ENCODE data around the gene CCPG1.
"Not testable (repeated sequence)": the region's sequence is repeated elsewhere in the genome, so short reads cannot be mapped to it uniquely, and the experiment has no call there.

Gene CCPG1

GRCh38 chr15:55408012-55408928 lies at the start of gene CCPG1, which contains the start of gene PIERCE2:
CCPG1 (minus strand) TSS chr15:55408359; CDS start chr15:55389424, 18,935 bp downstream.
PIERCE2 (plus strand) TSS chr15:55408495; CDS start chr15:55408769, 274 bp downstream.
- peak; percentile 55 for DNase-seq (ENCODE audit: low read depth)

GRCh38 chr15:55457401-55458022 lies 49.4 kb upstream of the CCPG1 start:
- DNase-seq (ENCODE audit: low read depth) = no peak

- not testable (repeated sequence) for DNase-seq (ENCODE audit: low read depth)
These were observed 38.9 kb upstream of the CCPG1 start for GRCh38 chr15:55447030-55447394.

GRCh38 chr15:55446379-55447029 lies 38.3 kb upstream of the CCPG1 start:
- DNase-seq (ENCODE audit: low read depth) = not testable (repeated sequence)

- not testable (repeated sequence) for DNase-seq (ENCODE audit: low read depth)
These were observed 37.8 kb upstream of the CCPG1 start for GRCh38 chr15:55445936-55446335.

- DNase-seq (ENCODE audit: low read depth) = not testable (repeated sequence)
These were observed 35.0 kb upstream of the CCPG1 start for GRCh38 chr15:55443141-55443540.

- no peak for DNase-seq (ENCODE audit: low read depth)
These were observed 27.0 kb upstream of the CCPG1 start for GRCh38 chr15:55434989-55435825.

GRCh38 chr15:55422089-55422488 lies 13.9 kb upstream of the CCPG1 start:
- DNase-seq (ENCODE audit: low read depth) = no peak

GRCh38 chr15:55420171-55420866 lies 12.2 kb upstream of the CCPG1 start:
- no peak for DNase-seq (ENCODE audit: low read depth)

GRCh38 chr15:55417678-55418077 lies 9.5 kb upstream of the CCPG1 start:
- DNase-seq (ENCODE audit: low read depth) = not testable (repeated sequence)

- DNase-seq (ENCODE audit: low read depth) = not testable (repeated sequence)
These were observed 817 bp upstream of the CCPG1 start for GRCh38 chr15:55408976-55409375.

- DNase-seq (ENCODE audit: low read depth) = no peak
These were observed 604 bp downstream of the CCPG1 start for GRCh38 chr15:55407498-55408011.

- DNase-seq (ENCODE audit: low read depth) = no peak
These were observed 4.6 kb downstream of the CCPG1 start for GRCh38 chr15:55403531-55403930.

GRCh38 chr15:55402707-55403106 lies 5.5 kb downstream of the CCPG1 start:
- no peak for DNase-seq (ENCODE audit: low read depth)

GRCh38 chr15:55401786-55402246 lies 6.3 kb downstream of the CCPG1 start:
- DNase-seq (ENCODE audit: low read depth) = no peak

- DNase-seq (ENCODE audit: low read depth) = not testable (repeated sequence)
These were observed 8.1 kb downstream of the CCPG1 start for GRCh38 chr15:55400050-55400449.

- DNase-seq (ENCODE audit: low read depth) = no peak
These were observed 9.9 kb downstream of the CCPG1 start for GRCh38 chr15:55398243-55398642.

GRCh38 chr15:55394694-55395093 lies 13.5 kb downstream of the CCPG1 start:
- DNase-seq (ENCODE audit: low read depth) = no peak

- DNase-seq (ENCODE audit: low read depth) = no peak
These were observed 18.9 kb downstream of the CCPG1 start for GRCh38 chr15:55389264-55389607.

GRCh38 chr15:55387027-55387426 lies 21.1 kb downstream of the CCPG1 start:
- DNase-seq (ENCODE audit: low read depth) = no peak

GRCh38 chr15:55383687-55384086 lies 24.5 kb downstream of the CCPG1 start:
- DNase-seq (ENCODE audit: low read depth) = no peak

Measured in stimulated activated CD8-positive, alpha-beta memory T cell treated with anti-CD3 and anti-CD28 coated beads, Interleukin-15, amount 100 ng/mL, for 1 hour (primary cell).